Right ventricle myocardium superior (tissue), 1 donor: ENCODE measurements around the gene LCNL1. TPM values are rescaled to one million over a fixed set of nuclear protein-coding genes. Genes with fewer than 3 reads are reported as not detected.
A peak's percentile ranks its signal among the peaks of the same experiment; 100 is the strongest.

Experiments used
- ATAC-seq: fragments of 200-7000 bp; cut with Tn5 transposase; one replicate; pipeline ENCODE4 v1.9.1; 2020; ENCODE audit warnings: mild to moderate bottlenecking; ENCODE audit not compliant: poor library complexity
- DNase-seq: peaks from one replicate; pipeline ENCODE4 v3.0.0-alpha.2; 2020
- intact Hi-C: fragments of 100-400 bp; cut with DNase I; formaldehyde crosslinking; loops from one replicate; pipeline ENCODE4 v1.11.2; 2022
- long read RNA-seq: library from polyadenylated mRNA; unstranded; transcript quantifications from one replicate; pipeline ENCODE4 v2.0.0, GENCODE V29; 2021
- total RNA-seq: library from RNA; stranded (reverse); fragmentation: NEBNext Ultra II Directional; extraction: Animal tissue kit (Norgen Biotek cat#: 25700); gene quantifications from one replicate; pipeline ENCODE4 v1.2.1, GENCODE V29; 2021
- donor health status: DM: no; HTN: yes; CAD: no; lungs with severe emphysema.

LCNL1 gene
- total RNA-seq: 9.7 TPM
- long read RNA-seq, partial matches to known transcripts: 1 of 12 reads
- long read RNA-seq, other reads (novel, unspliced or antisense): 8 of 12 reads

DNA sequence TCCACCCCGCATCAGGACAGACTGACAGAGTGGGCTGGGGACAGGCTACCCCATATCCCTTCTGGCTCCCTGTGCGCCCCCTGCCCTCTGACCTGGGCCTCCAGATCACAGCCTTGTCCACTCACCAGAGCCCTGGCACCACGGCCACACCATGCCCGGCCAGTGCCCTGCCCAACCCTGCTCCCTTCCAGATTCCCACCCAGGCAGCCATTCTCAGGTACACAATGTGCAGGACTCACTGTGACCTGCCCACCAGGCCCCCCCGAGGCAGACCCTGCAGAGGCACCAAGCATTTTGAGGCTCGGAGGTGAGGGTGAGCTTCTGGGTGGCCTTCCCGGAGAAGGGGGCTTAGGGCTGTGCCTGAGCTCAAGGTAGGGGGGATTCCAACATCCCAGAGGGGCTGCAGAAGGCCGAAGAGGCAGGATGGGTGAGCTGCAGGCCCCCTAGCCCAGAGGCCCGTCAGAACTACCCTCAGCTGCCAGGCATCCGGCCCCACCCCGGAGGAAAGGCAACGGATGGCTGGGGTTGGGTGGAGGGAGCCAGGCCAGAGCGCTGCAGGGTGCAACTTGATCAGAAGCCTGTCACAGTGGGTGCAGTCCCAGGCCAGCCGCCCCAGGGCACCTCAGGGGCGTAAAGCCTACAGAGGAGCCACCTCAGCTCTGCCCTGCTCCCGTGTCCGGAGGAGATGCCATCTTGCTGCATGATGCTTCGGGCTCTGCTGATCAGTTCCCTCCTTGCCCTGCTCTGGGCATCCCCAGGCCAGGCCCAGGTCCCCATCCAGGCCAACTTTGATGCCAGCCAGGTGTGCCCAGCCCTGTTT, at the start of gene LCNL1:
Gene LCNL1 (plus strand): TSS at position 762 of the 820 bp plus-strand sequence. CDS start 594 bp downstream, outside the sequence.
- intact Hi-C loops: no loop called here
- DNase-seq (no peak), ATAC-seq (peak; percentile 1)

DNA sequence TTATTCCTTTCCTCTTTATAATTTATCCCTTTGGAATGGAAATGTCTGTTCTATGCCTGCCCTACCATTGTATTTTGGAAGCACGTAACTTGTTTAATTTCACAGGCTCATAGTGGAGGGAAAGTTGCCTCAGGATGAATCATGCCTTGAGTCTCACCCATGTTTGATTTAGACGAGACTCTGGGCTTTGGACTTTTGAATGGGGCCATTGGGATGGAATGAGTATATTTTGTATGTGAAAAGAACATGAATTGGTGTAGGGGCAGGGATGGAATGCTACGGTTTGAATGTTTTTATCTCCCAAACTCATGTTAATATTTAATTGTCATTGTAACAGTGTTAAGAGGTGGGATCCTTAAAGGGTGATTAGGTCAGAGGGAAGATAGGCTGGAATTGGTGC, 48.5 kb upstream of the LCNL1 start:
- no peak for DNase-seq
- intact Hi-C loops: no loop called here
- no peak for ATAC-seq

GRCh38 chr9:136935651-136936050, 47.1 kb upstream of the LCNL1 start:
- DNase-seq (no peak), ATAC-seq (no peak)
- intact Hi-C loops: no loop called here

DNA sequence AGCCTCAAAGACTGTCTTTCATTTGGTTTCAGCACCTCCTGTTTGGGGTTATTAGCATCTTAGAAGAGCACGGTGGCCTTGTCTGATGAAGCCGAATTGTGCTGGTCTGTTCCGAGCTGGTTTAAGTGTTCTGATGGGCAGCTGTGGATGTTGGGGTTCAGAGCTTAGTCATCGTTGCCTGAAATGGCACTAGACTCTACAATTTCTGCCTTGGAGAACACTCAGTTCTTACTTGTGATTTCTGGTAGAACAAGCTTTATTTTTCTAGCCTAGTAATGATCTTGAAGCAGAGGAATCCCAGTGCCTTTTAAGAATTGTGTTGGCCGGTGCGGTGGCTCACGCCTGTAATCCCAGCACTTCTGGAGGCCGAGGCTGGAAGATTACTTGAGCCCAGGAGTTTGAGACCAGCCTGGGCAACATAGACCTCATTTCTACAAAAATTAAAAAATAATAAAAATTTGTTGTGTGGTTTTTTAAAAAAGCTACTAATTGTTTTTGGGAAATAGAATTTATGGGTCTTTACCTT, 46.1 kb upstream of the LCNL1 start:
- intact Hi-C loops: no loop called here
- DNase-seq (no peak), ATAC-seq (no peak)

DNA sequence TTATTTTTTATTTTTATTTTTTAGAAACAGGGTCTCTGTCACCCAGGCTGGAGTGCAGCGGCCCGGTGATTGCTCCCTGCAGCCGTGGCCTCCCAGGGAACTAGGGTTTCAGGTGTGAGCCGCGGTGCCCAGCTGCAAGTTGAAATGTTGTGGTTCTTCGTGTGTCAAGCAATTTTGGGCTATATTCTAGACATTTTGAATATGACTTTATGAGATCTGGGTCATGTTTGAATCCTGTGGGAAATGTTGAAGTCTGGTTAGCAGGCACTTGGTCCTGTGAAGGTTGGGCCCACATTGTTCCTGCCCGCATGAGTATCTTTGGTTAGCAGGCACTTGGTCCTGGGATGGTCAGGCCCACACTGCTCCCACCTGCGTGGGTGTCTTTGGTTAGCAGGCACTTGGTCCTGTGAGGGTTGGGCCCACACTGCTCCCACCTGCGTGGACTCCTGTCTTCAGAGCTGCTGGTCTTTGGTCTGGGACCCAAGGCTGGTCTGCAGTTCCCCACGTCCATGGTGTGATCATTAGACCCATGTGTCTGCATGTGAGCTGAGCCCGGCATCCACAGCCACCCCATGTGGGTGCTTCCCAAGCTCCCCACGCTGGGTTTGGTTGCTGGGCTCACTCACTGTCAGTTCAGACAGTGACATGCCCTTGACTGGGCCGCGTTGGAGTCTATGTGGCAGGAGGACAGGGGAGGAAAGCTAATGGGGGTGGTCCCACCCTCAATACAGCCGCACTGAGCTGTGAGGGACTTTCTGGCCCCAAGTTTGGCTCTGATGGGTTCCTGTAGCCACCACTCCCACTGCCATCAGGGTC, 45.4 kb upstream of the LCNL1 start:
- ATAC-seq (no peak), DNase-seq (no peak)
- intact Hi-C loops: no loop called here

GRCh38 chr9:136939431-136939995, 43.3 kb upstream of the LCNL1 start:
- intact Hi-C loops: no loop called here
- ATAC-seq (no peak), DNase-seq (peak; percentile 41)

DNA sequence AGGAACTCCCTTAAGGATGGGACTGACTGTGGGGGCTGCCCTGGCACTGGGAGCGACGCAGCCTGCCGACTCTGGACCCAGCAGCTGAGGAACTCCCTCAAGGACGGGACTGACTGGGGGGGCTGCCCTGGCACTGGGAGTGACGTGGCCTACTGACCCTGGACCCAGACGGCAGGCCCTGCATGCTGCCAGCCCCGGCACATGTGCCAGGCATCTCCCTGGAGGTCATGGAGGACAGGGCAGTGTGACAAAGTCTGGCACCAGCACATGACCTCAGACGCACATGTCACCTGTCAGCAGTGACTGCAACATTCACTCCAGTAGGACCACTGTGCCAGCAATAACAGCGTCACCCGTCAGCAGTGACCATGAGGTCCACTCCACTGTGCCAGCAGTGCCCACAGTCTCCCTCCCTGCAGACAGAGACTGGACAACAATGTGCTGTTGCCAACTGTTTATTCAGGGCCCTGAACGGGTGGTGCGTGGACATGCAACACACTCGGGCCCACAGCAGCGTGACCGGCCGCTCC, 42.7 kb upstream of the LCNL1 start:
- DNase-seq: peak; percentile 84
- ATAC-seq: peak; percentile 71
- intact Hi-C loops: loop anchor here (5.0 kb wide), 1 partner anchor 93 kb away; the partner anchor contains the start of gene PHPT1

- ATAC-seq: no peak
- peak; percentile 37 for DNase-seq
Observed at GRCh38 chr9:136940526-136941230, 42.1 kb upstream of the LCNL1 start.

GRCh38 chr9:136941231-136942111, 41.3 kb upstream of the LCNL1 start:
- DNase-seq (peak; percentile 54), ATAC-seq (no peak)
- intact Hi-C loops: loop anchor here (5.0 kb wide), 1 partner anchor 94 kb away; the partner anchor contains the start of gene PHPT1

More at GRCh38 chr9:136940526-136941230, 42.1 kb upstream of the LCNL1 start:
- intact Hi-C loops: loop anchor here (5.0 kb wide), 1 partner anchor 93 kb away; the partner anchor contains the start of gene PHPT1

DNA sequence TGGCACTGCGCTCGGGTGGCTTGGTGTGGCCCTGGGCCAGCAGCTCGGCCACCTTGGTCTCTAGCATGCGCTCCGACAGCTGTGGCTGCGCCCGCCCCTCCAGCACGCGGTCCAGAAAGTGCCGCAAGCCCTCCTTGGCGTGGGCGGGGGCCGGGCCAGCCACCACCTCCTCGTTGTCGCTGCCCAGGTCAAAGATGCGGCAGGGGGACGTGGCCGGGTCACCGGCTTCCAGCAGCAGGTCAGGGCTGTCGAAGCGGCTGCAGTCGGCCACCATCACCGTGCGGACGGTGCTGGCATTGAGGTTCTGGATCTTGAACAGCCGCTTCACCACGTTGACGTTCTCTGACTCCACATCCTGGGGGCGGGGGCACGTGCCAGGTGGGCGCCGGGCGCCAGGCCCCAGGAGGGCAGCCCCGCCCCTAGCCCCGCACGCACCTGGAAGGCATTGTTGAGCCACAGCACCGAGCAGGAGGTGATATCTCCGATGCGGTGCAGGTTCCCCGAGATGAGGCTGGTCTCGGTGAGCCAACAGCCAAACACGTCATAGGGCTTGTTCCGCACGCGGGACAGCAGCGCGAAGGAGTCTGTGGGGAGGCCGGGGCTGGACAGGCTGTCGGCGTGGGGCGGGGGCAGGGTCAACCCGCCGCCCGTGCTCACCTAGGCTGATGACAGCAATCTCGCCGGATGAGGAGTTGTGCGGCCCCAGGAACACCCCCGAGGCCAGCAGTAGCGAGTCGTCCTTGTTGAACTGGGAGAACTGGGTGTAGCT, 40.5 kb upstream of the LCNL1 start:
- intact Hi-C loops: loop anchor here (5.0 kb wide), 1 partner anchor 95 kb away; the partner anchor contains the start of gene PHPT1
- ATAC-seq: no peak
- DNase-seq: peak; percentile 43

DNA sequence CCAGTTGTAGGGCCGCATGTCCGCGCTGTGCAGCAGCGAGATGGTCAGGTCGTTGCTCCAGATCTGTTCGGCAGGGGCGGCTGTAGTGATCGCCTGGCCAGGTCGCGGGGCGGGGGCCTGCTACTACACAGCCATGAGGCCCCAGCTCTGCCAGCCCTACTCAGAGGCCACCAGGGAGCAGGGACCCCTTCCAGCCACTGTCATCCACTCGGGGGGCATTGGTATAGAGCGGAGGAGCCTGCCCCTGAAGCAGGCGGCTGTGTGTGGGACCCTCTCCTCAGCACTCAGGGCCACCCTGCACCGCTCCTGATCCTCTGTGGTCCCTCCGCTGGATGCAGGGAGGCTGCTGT, 39.9 kb upstream of the LCNL1 start:
- ATAC-seq (no peak), DNase-seq (peak; percentile 47)
- intact Hi-C loops: loop anchor here (5.0 kb wide), 1 partner anchor 96 kb away; the partner anchor contains the start of gene PHPT1

- intact Hi-C loops: loop anchor here (5.0 kb wide), 1 partner anchor 96 kb away; the partner anchor contains the start of gene PHPT1
- ATAC-seq: no peak
- DNase-seq: no peak
Observed at GRCh38 chr9:136943291-136944211, 39.2 kb upstream of the LCNL1 start.

GRCh38 chr9:136944212-136944518, 38.6 kb upstream of the LCNL1 start:
- DNase-seq (no peak), ATAC-seq (peak; percentile 20)
- intact Hi-C loops: loop anchor here (5.0 kb wide), 1 partner anchor 97 kb away; the partner anchor contains the start of gene PHPT1

- ATAC-seq (peak; percentile 77), DNase-seq (peak; percentile 97)
- intact Hi-C loops: loop anchor here (5.0 kb wide), 1 partner anchor 97 kb away; the partner anchor contains the start of gene PHPT1
Observed at GRCh38 chr9:136944519-136945332, 38.1 kb upstream of the LCNL1 start, which contains the start of the genes C8G and FBXW5. TSS of gene C8G (plus strand) at chr9:136945243. CDS start at chr9:136945321, 78 bp downstream. TSS of gene FBXW5 (minus strand) at chr9:136944738. CDS start at chr9:136944083, 655 bp downstream.
